ENCODE results near the gene PRKD1. TPM values are rescaled to one million over a fixed set of nuclear protein-coding genes. Genes with fewer than 3 reads are reported as not detected.

The PRKD1 gene
- total RNA-seq, 6 experiments from 2014 or later = 0.74 to 6.2 (median 2.2) TPM

GRCh38 chr14:29810682-29811081, 117.0 kb downstream of the PRKD1 start:
- Histone ChIP-seq H3K27ac (no peak overlapping the region), H3K4me1 (no peaks in the 10 kb centered on the region), H3K9me3 (no peaks in the 10 kb centered on the region), H3K36me3 (no peaks in the 10 kb centered on the region), H3K4me3 (no peak overlapping the region), H3K27me3 (no peaks in the 10 kb centered on the region)
- DNase-seq (no peak), ATAC-seq (no peak)
- intact Hi-C loops (cut with DNase I) = no loop called here
- TF ChIP-seq POLR2A (IDR thresholded peaks at IDR 0.05) = no peak

GRCh38 chr14:29810064-29810463, 117.6 kb downstream of the PRKD1 start:
- DNase-seq (no peak), ATAC-seq (no peak)
- Histone ChIP-seq H3K4me1 (no peaks in the 10 kb centered on the region), H3K27ac (no peak overlapping the region), H3K27me3 (no peaks in the 10 kb centered on the region), H3K9me3 (no peaks in the 10 kb centered on the region), H3K4me3 (no peak overlapping the region), H3K36me3 (no peaks in the 10 kb centered on the region)
- intact Hi-C loops (cut with DNase I) = no loop called here
- WGBS (ENCODE audit: insufficient coverage, low coverage, low lambda C conversion rate, missing lambda C conversion rate) = 64% methylated on average over 3 of the region's 3 CpGs
- TF ChIP-seq, protein P1, sequence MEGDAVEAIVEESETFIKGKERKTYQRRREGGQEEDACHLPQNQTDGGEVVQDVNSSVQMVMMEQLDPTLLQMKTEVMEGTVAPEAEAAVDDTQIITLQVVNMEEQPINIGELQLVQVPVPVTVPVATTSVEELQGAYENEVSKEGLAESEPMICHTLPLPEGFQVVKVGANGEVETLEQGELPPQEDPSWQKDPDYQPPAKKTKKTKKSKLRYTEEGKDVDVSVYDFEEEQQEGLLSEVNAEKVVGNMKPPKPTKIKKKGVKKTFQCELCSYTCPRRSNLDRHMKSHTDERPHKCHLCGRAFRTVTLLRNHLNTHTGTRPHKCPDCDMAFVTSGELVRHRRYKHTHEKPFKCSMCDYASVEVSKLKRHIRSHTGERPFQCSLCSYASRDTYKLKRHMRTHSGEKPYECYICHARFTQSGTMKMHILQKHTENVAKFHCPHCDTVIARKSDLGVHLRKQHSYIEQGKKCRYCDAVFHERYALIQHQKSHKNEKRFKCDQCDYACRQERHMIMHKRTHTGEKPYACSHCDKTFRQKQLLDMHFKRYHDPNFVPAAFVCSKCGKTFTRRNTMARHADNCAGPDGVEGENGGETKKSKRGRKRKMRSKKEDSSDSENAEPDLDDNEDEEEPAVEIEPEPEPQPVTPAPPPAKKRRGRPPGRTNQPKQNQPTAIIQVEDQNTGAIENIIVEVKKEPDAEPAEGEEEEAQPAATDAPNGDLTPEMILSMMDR (IDR thresholded peaks at IDR 0.05) = no peak

DNA sequence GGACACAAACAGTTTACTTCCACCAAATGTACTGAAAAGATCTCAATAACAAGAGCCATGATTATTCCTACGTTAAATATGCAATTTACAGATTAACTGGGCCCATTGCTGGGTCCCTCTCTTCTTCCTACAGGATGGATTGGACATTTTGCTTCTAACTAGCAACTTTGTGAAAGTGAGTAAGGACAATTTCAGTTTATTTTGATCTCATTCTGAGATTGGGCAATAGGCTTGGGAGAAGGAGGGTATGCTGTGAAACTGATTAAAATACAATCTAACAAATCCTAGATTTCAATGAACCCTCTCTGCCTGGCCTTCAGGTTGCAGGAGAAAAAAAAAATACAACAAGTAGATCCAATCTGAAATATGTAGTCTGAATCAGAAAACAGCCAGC, 121.5 kb downstream of the PRKD1 start:
- Histone ChIP-seq H3K27ac (no peak overlapping the region), H3K4me1 (no peaks in the 10 kb centered on the region)

GRCh38 chr14:29805415-29806123, 122.1 kb downstream of the PRKD1 start:
- Histone ChIP-seq H3K36me3 (no peaks in the 10 kb centered on the region), H3K4me3 (no peak overlapping the region), H3K27ac (no peak overlapping the region), H3K27me3 (no peaks in the 10 kb centered on the region), H3K4me1 (no peaks in the 10 kb centered on the region), H3K9me3 (no peaks in the 10 kb centered on the region)
- ATAC-seq = peak; percentile 49 to 97 (median 78)
- intact Hi-C loops (cut with DNase I) = no loop called here
- TF ChIP-seq, protein P1 (IDR thresholded peaks at IDR 0.05) = no peak
- TF ChIP-seq POLR2A (IDR thresholded peaks at IDR 0.05) = no peak
- DNase-seq = peak in 2 of 3 donors; percentile 65 to 69
- 79% methylated on average over 4 of the region's 4 CpGs for WGBS (ENCODE audit: insufficient coverage, low coverage, low lambda C conversion rate, missing lambda C conversion rate)

More for the DNA sequence above, 121.5 kb downstream of the PRKD1 start:
- intact Hi-C loops (cut with DNase I) = no loop called here
- Histone ChIP-seq H3K9me3 (no peaks in the 10 kb centered on the region), H3K27me3 (no peaks in the 10 kb centered on the region), H3K36me3 (no peaks in the 10 kb centered on the region), H3K4me3 (no peak overlapping the region)
- DNase-seq (no peak), ATAC-seq (no peak)
- 70% methylated on average over 1 of the region's 1 CpG for WGBS (ENCODE audit: insufficient coverage, low coverage, low lambda C conversion rate, missing lambda C conversion rate)
- no peak for TF ChIP-seq POLR2A (IDR thresholded peaks at IDR 0.05)
- TF ChIP-seq, protein P1 (IDR thresholded peaks at IDR 0.05) = no peak

DNA sequence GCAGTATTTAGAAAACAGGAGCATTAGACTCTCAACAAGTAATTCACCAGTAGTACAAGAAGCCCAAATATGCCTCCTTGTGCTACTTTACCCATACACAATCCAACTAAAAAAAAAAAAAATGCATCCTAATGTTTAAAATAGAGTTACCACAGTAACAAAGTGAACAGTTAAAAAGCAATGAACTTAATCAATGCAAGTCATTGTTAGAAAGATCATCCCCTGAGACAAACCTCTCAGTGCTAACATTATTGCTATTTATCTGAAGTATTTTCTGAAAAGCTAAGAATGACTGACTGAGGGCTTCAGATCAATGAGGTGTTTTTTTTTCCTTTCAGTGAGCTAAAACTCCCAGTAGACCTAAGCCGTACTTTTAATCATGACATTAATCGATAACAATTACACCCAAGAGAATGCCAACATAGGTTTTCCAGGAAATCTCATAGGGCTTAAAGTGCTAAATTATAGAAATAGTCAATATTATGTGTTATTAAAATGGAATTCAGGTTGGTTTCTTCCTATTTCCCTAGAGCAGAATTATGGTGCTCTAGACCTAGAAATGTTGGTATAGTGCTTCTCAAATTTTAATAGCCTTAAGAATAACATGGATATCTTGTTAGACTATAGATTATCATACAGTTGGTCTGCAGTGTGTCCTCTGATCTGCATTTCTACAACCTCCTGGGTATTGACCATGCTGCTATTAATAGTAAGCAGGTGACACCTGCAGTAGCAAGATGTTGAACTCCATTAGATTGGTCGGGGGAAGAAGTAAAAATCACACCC, 123.0 kb downstream of the PRKD1 start:
- no peak for TF ChIP-seq POLR2A (IDR thresholded peaks at IDR 0.05)
- TF ChIP-seq, protein P1 (IDR thresholded peaks at IDR 0.05) = no peak
- Histone ChIP-seq H3K27me3 (no peaks in the 10 kb centered on the region), H3K4me3 (no peak overlapping the region), H3K36me3 (no peaks in the 10 kb centered on the region), H3K9me3 (no peaks in the 10 kb centered on the region), H3K27ac (no peak overlapping the region), H3K4me1 (no peaks in the 10 kb centered on the region)
- intact Hi-C loops (cut with DNase I) = no loop called here
- ATAC-seq (no peak), DNase-seq (no peak)
- WGBS (ENCODE audit: insufficient coverage, low coverage, low lambda C conversion rate, missing lambda C conversion rate) = 90% methylated on average over 3 of the region's 3 CpGs

Data from right lobe of liver (tissue), 6 donors.